Stomach (tissue), 4 donors: Measurements from ENCODE around the gene ADRA2A.

Experiments
- CTCF ChIP-seq, 7 experiments: fragments of 450-650 bp in 4 of 7; fragments of 200-600 bp in 3 of 7; sonication (generic) in 3 of 7; IDR thresholded peaks; one replicate each; pipeline ENCODE4 v1.5.1; 2016 to 2019; ENCODE audit warnings: antibody characterized with exemption in 7 of 7, control low read depth in 2 of 7, mild to moderate bottlenecking in 1 of 7
- POLR2A ChIP-seq, 4 donors: fragments of 450-650 bp; IDR thresholded peaks; one replicate each; pipeline ENCODE4 v1.6.1; 2016; ENCODE audit warnings: antibody characterized with exemption in 4 of 4, control low read depth in 2 of 4, mild to moderate bottlenecking in 1 of 4, moderate library complexity in 1 of 4
- POLR2AphosphoS5 ChIP-seq, 3 donors: sonication (generic); formaldehyde crosslinking; IDR thresholded peaks; one replicate each; pipeline ENCODE4 v1.6.1; 2016; ENCODE audit warnings: antibody characterized with exemption in 3 of 3

GRCh38 chr10:111030042-111030750, 46.6 kb upstream of the ADRA2A start:
- TF ChIP-seq CTCF (IDR thresholded peaks at IDR 0.05) (no peak), POLR2AphosphoS5 (IDR thresholded peaks at IDR 0.05) (no peak), POLR2A (IDR thresholded peaks at IDR 0.05) (no peak)
